CD4-positive, alpha-beta memory T cell (primary cell): ENCODE measurements around the gene HLA-DMB. TPM values are rescaled to one million over a fixed set of nuclear protein-coding genes. Genes with fewer than 3 reads are reported as not detected.

Experiments
- CTCF ChIA-PET: fragments of 350-600 bp; sonication (Branson Sonifier 250); formaldehyde crosslinking; loops from one replicate; lab custom pipeline; 2021; ENCODE audit warnings: inconsistent platforms; ENCODE audit not compliant: partially characterized antibody; lab: Charles Lee
- POLR2A ChIA-PET: fragments of 350-600 bp; sonication (Branson Sonifier 250); formaldehyde crosslinking; loops from one replicate; lab custom pipeline; 2021; ENCODE audit not compliant: partially characterized antibody; lab: Charles Lee
- DNase-seq, 5 donors: peaks; one replicate each; pipeline versions ENCODE4 v3.0.0 to v3.0.0-alpha.2; 2020 to 2022; ENCODE audit warnings: mixed read lengths in 1 of 5
- H3K27ac ChIP-seq: one replicate; pipeline ENCODE4 v1.7.0; 2013; ENCODE audit warnings: low read depth, low read length
- H3K27me3 ChIP-seq: 2 replicates; pipeline ENCODE4 v1.7.0; 2013; ENCODE audit warnings: mild to moderate bottlenecking, low read length, moderate library complexity; ENCODE audit not compliant: insufficient read depth
- H3K36me3 ChIP-seq: 2 replicates; pipeline ENCODE4 v1.7.0; 2013; ENCODE audit warnings: mild to moderate bottlenecking, low read length, moderate library complexity; ENCODE audit not compliant: insufficient read depth
- H3K4me1 ChIP-seq: 2 replicates; pipeline ENCODE4 v1.7.0; 2013; ENCODE audit warnings: mild to moderate bottlenecking, low read length, moderate library complexity; ENCODE audit not compliant: insufficient read depth
- H3K4me3 ChIP-seq, 2 donors: one replicate each; pipeline ENCODE4 v1.7.0; 2013; ENCODE audit warnings: low read length in 2 of 2, mild to moderate bottlenecking in 1 of 2
- H3K9me3 ChIP-seq, 2 donors: one replicate each; pipeline ENCODE4 v1.7.0; 2013; ENCODE audit warnings: low read length in 2 of 2, control low read depth in 1 of 2; ENCODE audit not compliant: control insufficient read depth in 1 of 2
- H3K27ac Mint-ChIP-seq, 7 donors: one replicate each; pipeline ENCODE4 v1.8.0; 2020 to 2021; ENCODE audit warnings: mixed read lengths in 7 of 7, mild to moderate bottlenecking in 6 of 7, inconsistent platforms in 3 of 7, moderate library complexity in 3 of 7
- H3K27me3 Mint-ChIP-seq, 2 donors: one replicate each; pipeline ENCODE4 v1.8.0; 2020 to 2021; ENCODE audit warnings: mixed read lengths in 2 of 2
- H3K36me3 Mint-ChIP-seq, 2 donors: one replicate each; pipeline ENCODE4 v1.8.0; 2020 to 2021; ENCODE audit warnings: mixed read lengths in 2 of 2, inconsistent platforms in 1 of 2, mild to moderate bottlenecking in 1 of 2
- H3K4me1 Mint-ChIP-seq, 4 donors: one replicate each; pipeline ENCODE4 v1.8.0; 2020 to 2021; ENCODE audit warnings: mixed read lengths in 4 of 4, mild to moderate bottlenecking in 1 of 4
- H3K4me3 Mint-ChIP-seq, 8 donors: one replicate each; pipeline ENCODE4 v1.8.0; 2020 to 2021; ENCODE audit warnings: mixed read lengths in 8 of 8, mild to moderate bottlenecking in 7 of 8, moderate library complexity in 6 of 8, inconsistent platforms in 3 of 8
- H3K9me3 Mint-ChIP-seq, 8 donors: one replicate each; pipeline ENCODE4 v1.8.0; 2020 to 2021; ENCODE audit warnings: mixed read lengths in 8 of 8, mild to moderate bottlenecking in 5 of 8, inconsistent platforms in 3 of 8, moderate library complexity in 1 of 8
- intact Hi-C: fragments of 100-400 bp; cut with micrococcal nuclease; formaldehyde crosslinking; loops from one replicate; pipeline ENCODE4 v1.15.1; 2023
- polyA plus RNA-seq, 2 donors: library from polyadenylated mRNA; unstranded; fragments of 300-500 nt; fragmentation: Illumina TruSeq; gene quantifications; one replicate each; pipeline ENCODE4 v1.2.3, GENCODE V29; 2021
- total RNA-seq, 2 experiments: library from RNA; stranded (reverse); gene quantifications; one replicate each; pipeline ENCODE4 v1.2.3, GENCODE V29; 2021

The HLA-DMB gene
- total and polyA plus RNA-seq, 4 experiments from 2014 or later, result 7.6 to 15.5 (median 8.0) TPM

DNA sequence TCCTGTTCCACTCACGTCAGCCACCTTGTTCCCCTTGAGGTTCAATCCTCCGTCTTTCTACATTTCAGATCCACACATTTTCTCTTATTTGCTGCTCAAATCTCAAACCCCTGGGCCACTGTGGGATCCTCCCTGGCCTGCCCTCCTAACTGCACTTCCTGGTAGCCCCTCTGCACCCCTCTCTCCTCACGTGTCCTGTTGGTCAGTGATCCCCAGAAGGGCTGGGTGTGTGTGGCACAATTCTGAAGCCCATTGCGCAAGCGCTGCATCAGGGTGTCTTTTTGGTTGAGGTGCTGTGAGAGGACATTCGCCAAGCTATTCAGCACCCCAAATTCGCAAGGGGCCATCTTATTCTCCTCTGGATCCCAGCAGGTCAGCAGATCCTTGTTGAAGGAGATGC is 2.3 kb downstream of the HLA-DMB start:
- DNase-seq, result no peak
- Histone ChIP-seq H3K27me3 (no peaks in the 10 kb centered on the region), H3K36me3 (no peaks in the 10 kb centered on the region), H3K4me3 (no peak overlapping the region), H3K4me1 (peaks cover 40% of the 10 kb centered on the region), H3K9me3 (no peaks in the 10 kb centered on the region), H3K27ac (no peak overlapping the region)
- Mint-ChIP-seq H3K4me3 (no peak overlapping the region), H3K4me1 (peaks cover 31 to 39% (median 35%) of the 10 kb centered on the region in 4 donors), H3K9me3 (no peaks in the 10 kb centered on the region), H3K36me3 (peaks cover 0 to 3% of the 10 kb centered on the region in 2 donors), H3K27ac (no peak overlapping the region), H3K27me3 (no peaks in the 10 kb centered on the region)
- intact Hi-C loops, result no loop called here
- CTCF ChIA-PET, result interaction anchor here (15.9 kb wide), 2 partner anchors 15 to 42 kb away, joined by 567 to 631 read pairs; partner anchors contain the start of gene HLA-DMA
- POLR2A ChIA-PET, result interaction anchor here (15.8 kb wide), 1 partner anchor 37 kb away, joined by 698 read pairs; the partner anchor contains the start of gene BRD2

DNA sequence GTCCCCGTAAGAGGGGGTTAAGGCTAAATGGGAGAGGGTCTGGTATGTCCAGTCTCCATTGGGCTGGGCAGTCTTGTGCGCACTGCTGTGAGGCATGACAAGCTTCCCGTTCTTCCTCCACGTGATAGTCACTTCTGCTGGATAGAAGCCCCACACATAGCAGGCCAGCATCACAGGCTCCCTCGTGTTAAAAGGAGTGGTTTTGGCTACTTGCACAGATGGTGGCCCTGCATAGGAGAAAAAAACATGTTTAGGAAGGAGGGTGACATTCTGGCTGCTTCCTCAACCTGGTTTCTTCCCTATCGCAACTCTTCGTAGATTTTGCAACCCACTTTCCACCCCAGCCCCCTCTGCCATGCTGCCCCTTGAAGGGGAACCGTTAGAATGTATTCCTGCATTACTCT is 3.6 kb downstream of the HLA-DMB start:
- Histone ChIP-seq H3K4me3 (no peak overlapping the region), H3K4me1 (peaks cover 29% of the 10 kb centered on the region), H3K9me3 (no peaks in the 10 kb centered on the region), H3K27me3 (no peaks in the 10 kb centered on the region), H3K36me3 (no peaks in the 10 kb centered on the region), H3K27ac (no peak overlapping the region)
- peaks cover 0 to 3% of the 10 kb centered on the region in 2 donors for H3K36me3 Mint-ChIP-seq
- H3K4me3 Mint-ChIP-seq, result no peak overlapping the region
- intact Hi-C loops, result no loop called here
- CTCF ChIA-PET, result interaction anchor here (15.9 kb wide), 2 partner anchors 16 to 43 kb away, joined by 567 to 631 read pairs; partner anchors contain the start of gene HLA-DMA
- H3K27me3 Mint-ChIP-seq, result no peaks in the 10 kb centered on the region
- POLR2A ChIA-PET, result interaction anchor here (15.8 kb wide), 1 partner anchor 39 kb away, joined by 698 read pairs; the partner anchor contains the start of gene BRD2
- peaks cover 23 to 30% (median 24%) of the 10 kb centered on the region in 4 donors for H3K4me1 Mint-ChIP-seq
- no peak for DNase-seq
- H3K27ac Mint-ChIP-seq, result peak overlapping the region in 1 of 7 donors; percentile 25
- no peaks in the 10 kb centered on the region for H3K9me3 Mint-ChIP-seq

- intact Hi-C loops, result no loop called here
- Mint-ChIP-seq H3K4me1 (peaks cover 17 to 23% (median 18%) of the 10 kb centered on the region in 4 donors), H3K9me3 (peaks cover 0 to 1% (median 0%) of the 10 kb centered on the region in 8 donors), H3K4me3 (no peak overlapping the region), H3K27ac (peak overlapping the region in 1 of 7 donors; percentile 23), H3K36me3 (peaks cover 0 to 3% of the 10 kb centered on the region in 2 donors), H3K27me3 (no peaks in the 10 kb centered on the region)
- CTCF ChIA-PET, result interaction anchor here (0.7 to 15.9 kb wide), 6 partner anchors 7 to 98 kb away, joined by 3 to 631 read pairs (median 54); partner anchors contain the start of genes BRD2, HLA-DMA and TAP2
- POLR2A ChIA-PET, result interaction anchor here (1.0 to 15.8 kb wide), 2 partner anchors 10 to 39 kb away, joined by 3 to 698 read pairs; partner anchors contain the start of gene BRD2
- Histone ChIP-seq H3K27me3 (no peaks in the 10 kb centered on the region), H3K36me3 (no peaks in the 10 kb centered on the region), H3K9me3 (no peaks in the 10 kb centered on the region), H3K27ac (no peak overlapping the region), H3K4me3 (no peak overlapping the region), H3K4me1 (peaks cover 23% of the 10 kb centered on the region)
- DNase-seq, result no peak
Measured at GRCh38 chr6:32936239-32937152, 4.3 kb downstream of the HLA-DMB start.

GRCh38 chr6:32935551-32936238 is 5.1 kb downstream of the HLA-DMB start:
- peak overlapping the region in 1 of 8 donors; percentile 8 for H3K4me3 Mint-ChIP-seq

GRCh38 chr6:32933661-32934085 is 7.2 kb downstream of the HLA-DMB start:
- H3K27me3 Mint-ChIP-seq, result no peaks in the 10 kb centered on the region
- Histone ChIP-seq H3K36me3 (no peaks in the 10 kb centered on the region), H3K27ac (no peak overlapping the region), H3K27me3 (no peaks in the 10 kb centered on the region), H3K9me3 (no peaks in the 10 kb centered on the region), H3K4me1 (peaks cover 5% of the 10 kb centered on the region), H3K4me3 (no peak overlapping the region)
- ChIA-PET CTCF (interaction anchor here (0.7 to 15.9 kb wide), 30 partner anchors 8 to 798 kb away, joined by 3 to 631 read pairs (median 6); partner anchors contain the start of genes BRD2, HLA-DMA and TAP2), POLR2A (interaction anchor here (0.6 to 15.8 kb wide), 12 partner anchors 10 to 95 kb away, joined by 3 to 698 read pairs (median 4); partner anchors contain the start of genes BRD2, HLA-DMA, PSMB9 and TAP2)
- peak overlapping the region in 2 of 7 donors; percentile 4 to 26 for H3K27ac Mint-ChIP-seq
- peaks cover 0 to 3% of the 10 kb centered on the region in 2 donors for H3K36me3 Mint-ChIP-seq
- no peak overlapping the region for H3K4me3 Mint-ChIP-seq
- H3K4me1 Mint-ChIP-seq, result peaks cover 0 to 7% (median 5%) of the 10 kb centered on the region in 4 donors
- intact Hi-C loops, result loop anchor here (1.0 kb wide), 5 partner anchors 14 to 51 kb away; partner anchors contain the start of gene HLA-DMA
- DNase-seq, result peak; percentile 67 to 73 (median 70)
- peaks cover 0 to 1% (median 0%) of the 10 kb centered on the region in 8 donors for H3K9me3 Mint-ChIP-seq

More at GRCh38 chr6:32935551-32936238, 5.1 kb downstream of the HLA-DMB start:
- H3K9me3 ChIP-seq, result no peaks in the 10 kb centered on the region
- Mint-ChIP-seq H3K9me3 (peaks cover 0 to 1% (median 0%) of the 10 kb centered on the region in 8 donors), H3K36me3 (peaks cover 0 to 3% of the 10 kb centered on the region in 2 donors), H3K27ac (peak overlapping the region in 3 of 7 donors; percentile 47 to 76 (median 48)), H3K27me3 (no peaks in the 10 kb centered on the region), H3K4me1 (peaks cover 9 to 15% (median 10%) of the 10 kb centered on the region in 4 donors)
- no peak overlapping the region for H3K27ac ChIP-seq
- intact Hi-C loops, result no loop called here
- POLR2A ChIA-PET, result interaction anchor here (1.0 to 15.8 kb wide), 2 partner anchors 10 to 40 kb away, joined by 3 to 698 read pairs; partner anchors contain the start of gene BRD2
- CTCF ChIA-PET, result interaction anchor here (0.7 to 15.9 kb wide), 6 partner anchors 8 to 97 kb away, joined by 3 to 631 read pairs (median 54); partner anchors contain the start of genes BRD2, HLA-DMA and TAP2
- no peaks in the 10 kb centered on the region for H3K36me3 ChIP-seq
- H3K4me3 ChIP-seq, result no peak overlapping the region
- no peaks in the 10 kb centered on the region for H3K27me3 ChIP-seq
- DNase-seq, result no peak
- peaks cover 15% of the 10 kb centered on the region for H3K4me1 ChIP-seq

DNA sequence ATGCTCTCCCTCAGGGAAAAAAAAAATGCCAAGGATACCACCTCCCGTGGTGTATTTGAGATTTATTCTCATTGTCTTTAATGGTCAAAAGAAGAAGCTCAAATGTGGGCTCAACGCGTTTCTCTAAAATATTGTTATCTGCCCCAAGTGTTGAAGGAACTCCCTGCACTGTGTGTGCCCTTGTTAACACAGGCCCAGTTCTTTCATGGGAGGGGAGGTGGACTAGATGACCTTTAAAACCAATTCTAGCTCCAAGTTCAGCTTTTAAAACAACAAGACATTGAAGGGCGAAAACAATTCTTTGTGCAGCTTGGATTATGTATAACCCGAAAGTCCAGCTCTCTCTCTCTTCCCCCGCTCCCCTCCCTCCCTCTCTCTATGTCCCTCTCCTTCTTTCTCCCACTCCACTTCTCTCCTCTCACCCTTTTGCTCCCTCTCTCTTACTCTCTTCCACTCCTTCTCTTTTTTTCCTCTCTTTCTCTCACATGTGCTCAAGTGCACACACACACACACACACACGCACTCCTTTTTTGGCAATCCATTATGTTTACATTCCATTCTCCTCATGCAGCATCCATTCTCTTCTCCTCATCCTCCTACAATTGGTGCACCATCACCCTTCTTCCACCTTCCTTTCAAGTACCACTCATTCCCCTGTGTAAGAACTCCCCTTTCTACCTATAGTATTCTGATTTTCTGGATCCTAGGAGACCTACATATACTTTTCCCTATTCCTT is 8.5 kb downstream of the HLA-DMB start:
- Histone ChIP-seq H3K9me3 (no peaks in the 10 kb centered on the region), H3K36me3 (no peaks in the 10 kb centered on the region), H3K4me3 (no peak overlapping the region), H3K27ac (no peak overlapping the region), H3K4me1 (peaks cover 5% of the 10 kb centered on the region), H3K27me3 (no peaks in the 10 kb centered on the region)
- CTCF ChIA-PET, result interaction anchor here (1.0 to 15.9 kb wide), 8 partner anchors 11 to 87 kb away, joined by 3 to 631 read pairs (median 58); partner anchors contain the start of genes BRD2 and HLA-DMA
- POLR2A ChIA-PET, result interaction anchor here (1.0 to 15.8 kb wide), 4 partner anchors 16 to 57 kb away, joined by 3 to 698 read pairs (median 8); partner anchors contain the start of gene BRD2
- Mint-ChIP-seq H3K9me3 (peaks cover 0 to 1% (median 0%) of the 10 kb centered on the region in 8 donors), H3K4me3 (no peak overlapping the region), H3K4me1 (peaks cover 0 to 7% (median 5%) of the 10 kb centered on the region in 4 donors), H3K27me3 (no peaks in the 10 kb centered on the region), H3K36me3 (peaks cover 0 to 3% of the 10 kb centered on the region in 2 donors), H3K27ac (no peak overlapping the region)
- no peak for DNase-seq
- intact Hi-C loops, result no loop called here
